ENCODE results near the gene TOM1L2.
A peak's percentile ranks its signal among the peaks of the same experiment; 100 is the strongest.

TOM1L2 gene

GRCh38 chr17:17993852-17994251 lies 21.7 kb upstream of the TOM1L2 start:
- DNase-seq (ENCODE audit: low read depth): no peak
- no peaks in the 10 kb centered on the region for H3K27me3 ChIP-seq (replicated peaks; ENCODE audit: control insufficient read depth, insufficient read depth, low read length)
- H3K36me3 ChIP-seq (ENCODE audit: control insufficient read depth, insufficient read depth, low read length, severe bottlenecking): no peaks in the 10 kb centered on the region
- no peak overlapping the region for H3K9ac ChIP-seq (ENCODE audit: low read length)
- H3K4me3 ChIP-seq (ENCODE audit: low read length): no peak overlapping the region
- H3K4me1 ChIP-seq (ENCODE audit: control insufficient read depth, insufficient read depth, low read length): peaks cover 19% of the 10 kb centered on the region
- H3K9me3 ChIP-seq (ENCODE audit: control insufficient read depth, low read length): no peaks in the 10 kb centered on the region

GRCh38 chr17:17993366-17993765 lies 21.2 kb upstream of the TOM1L2 start:
- Histone ChIP-seq H3K4me3 (ENCODE audit: low read length) (no peak overlapping the region), H3K27me3 (replicated peaks; ENCODE audit: control insufficient read depth, insufficient read depth, low read length) (no peaks in the 10 kb centered on the region), H3K9ac (ENCODE audit: low read length) (no peak overlapping the region), H3K4me1 (ENCODE audit: control insufficient read depth, insufficient read depth, low read length) (peaks cover 19% of the 10 kb centered on the region), H3K9me3 (ENCODE audit: control insufficient read depth, low read length) (no peaks in the 10 kb centered on the region), H3K36me3 (ENCODE audit: control insufficient read depth, insufficient read depth, low read length, severe bottlenecking) (no peaks in the 10 kb centered on the region)
- no peak for DNase-seq (ENCODE audit: low read depth)

GRCh38 chr17:17990282-17990681 lies 18.1 kb upstream of the TOM1L2 start:
- Histone ChIP-seq H3K9ac (ENCODE audit: low read length) (no peak overlapping the region), H3K9me3 (ENCODE audit: control insufficient read depth, low read length) (no peaks in the 10 kb centered on the region), H3K4me3 (ENCODE audit: low read length) (no peak overlapping the region), H3K27me3 (replicated peaks; ENCODE audit: control insufficient read depth, insufficient read depth, low read length) (no peaks in the 10 kb centered on the region), H3K4me1 (ENCODE audit: control insufficient read depth, insufficient read depth, low read length) (peaks cover 19% of the 10 kb centered on the region), H3K36me3 (ENCODE audit: control insufficient read depth, insufficient read depth, low read length, severe bottlenecking) (no peaks in the 10 kb centered on the region)
- no peak for DNase-seq (ENCODE audit: low read depth)

- Histone ChIP-seq H3K4me3 (ENCODE audit: low read length) (no peak overlapping the region), H3K27me3 (replicated peaks; ENCODE audit: control insufficient read depth, insufficient read depth, low read length) (no peaks in the 10 kb centered on the region), H3K4me1 (ENCODE audit: control insufficient read depth, insufficient read depth, low read length) (peaks cover 13% of the 10 kb centered on the region), H3K36me3 (ENCODE audit: control insufficient read depth, insufficient read depth, low read length, severe bottlenecking) (no peaks in the 10 kb centered on the region), H3K9me3 (ENCODE audit: control insufficient read depth, low read length) (no peaks in the 10 kb centered on the region), H3K9ac (ENCODE audit: low read length) (no peak overlapping the region)
- no peak for DNase-seq (ENCODE audit: low read depth)
These were observed 17.4 kb upstream of the TOM1L2 start for GRCh38 chr17:17989618-17990017.

- Histone ChIP-seq H3K9me3 (ENCODE audit: control insufficient read depth, low read length) (no peaks in the 10 kb centered on the region), H3K4me3 (ENCODE audit: low read length) (no peak overlapping the region), H3K36me3 (ENCODE audit: control insufficient read depth, insufficient read depth, low read length, severe bottlenecking) (no peaks in the 10 kb centered on the region), H3K9ac (ENCODE audit: low read length) (no peak overlapping the region), H3K27me3 (replicated peaks; ENCODE audit: control insufficient read depth, insufficient read depth, low read length) (no peaks in the 10 kb centered on the region), H3K4me1 (ENCODE audit: control insufficient read depth, insufficient read depth, low read length) (peaks cover 9% of the 10 kb centered on the region)
- no peak for DNase-seq (ENCODE audit: low read depth)
These were observed 16.9 kb upstream of the TOM1L2 start for GRCh38 chr17:17989081-17989480.

- Histone ChIP-seq H3K36me3 (ENCODE audit: control insufficient read depth, insufficient read depth, low read length, severe bottlenecking) (no peaks in the 10 kb centered on the region), H3K9ac (ENCODE audit: low read length) (no peak overlapping the region), H3K27me3 (replicated peaks; ENCODE audit: control insufficient read depth, insufficient read depth, low read length) (no peaks in the 10 kb centered on the region), H3K4me3 (ENCODE audit: low read length) (no peak overlapping the region), H3K4me1 (ENCODE audit: control insufficient read depth, insufficient read depth, low read length) (peaks cover 15% of the 10 kb centered on the region), H3K9me3 (ENCODE audit: control insufficient read depth, low read length) (no peaks in the 10 kb centered on the region)
- no peak for DNase-seq (ENCODE audit: low read depth)
These were observed 16.3 kb upstream of the TOM1L2 start for GRCh38 chr17:17988427-17988945.

- H3K36me3 ChIP-seq (ENCODE audit: control insufficient read depth, insufficient read depth, low read length, severe bottlenecking): no peaks in the 10 kb centered on the region
- no peak overlapping the region for H3K9ac ChIP-seq (ENCODE audit: low read length)
- no peaks in the 10 kb centered on the region for H3K27me3 ChIP-seq (replicated peaks; ENCODE audit: control insufficient read depth, insufficient read depth, low read length)
- H3K9me3 ChIP-seq (ENCODE audit: control insufficient read depth, low read length): no peaks in the 10 kb centered on the region
- no peak for DNase-seq (ENCODE audit: low read depth)
- no peak overlapping the region for H3K4me3 ChIP-seq (ENCODE audit: low read length)
- peaks cover 21% of the 10 kb centered on the region for H3K4me1 ChIP-seq (ENCODE audit: control insufficient read depth, insufficient read depth, low read length)
These were observed 15.7 kb upstream of the TOM1L2 start for GRCh38 chr17:17987901-17988300.

GRCh38 chr17:17987187-17987896 lies 15.1 kb upstream of the TOM1L2 start:
- no peak overlapping the region for H3K4me3 ChIP-seq (ENCODE audit: low read length)
- no peak overlapping the region for H3K9ac ChIP-seq (ENCODE audit: low read length)
- no peak for DNase-seq (ENCODE audit: low read depth)
- H3K9me3 ChIP-seq (ENCODE audit: control insufficient read depth, low read length): no peaks in the 10 kb centered on the region
- peaks cover 23% of the 10 kb centered on the region for H3K4me1 ChIP-seq (ENCODE audit: control insufficient read depth, insufficient read depth, low read length)
- no peaks in the 10 kb centered on the region for H3K36me3 ChIP-seq (ENCODE audit: control insufficient read depth, insufficient read depth, low read length, severe bottlenecking)
- H3K27me3 ChIP-seq (replicated peaks; ENCODE audit: control insufficient read depth, insufficient read depth, low read length): no peaks in the 10 kb centered on the region

GRCh38 chr17:17985555-17985954 lies 13.4 kb upstream of the TOM1L2 start:
- H3K4me3 ChIP-seq (ENCODE audit: low read length): no peak overlapping the region
- H3K9me3 ChIP-seq (ENCODE audit: control insufficient read depth, low read length): no peaks in the 10 kb centered on the region
- peaks cover 18% of the 10 kb centered on the region for H3K4me1 ChIP-seq (ENCODE audit: control insufficient read depth, insufficient read depth, low read length)
- no peaks in the 10 kb centered on the region for H3K27me3 ChIP-seq (replicated peaks; ENCODE audit: control insufficient read depth, insufficient read depth, low read length)
- no peak overlapping the region for H3K9ac ChIP-seq (ENCODE audit: low read length)
- no peaks in the 10 kb centered on the region for H3K36me3 ChIP-seq (ENCODE audit: control insufficient read depth, insufficient read depth, low read length, severe bottlenecking)
- DNase-seq (ENCODE audit: low read depth): no peak

- Histone ChIP-seq H3K4me1 (ENCODE audit: control insufficient read depth, insufficient read depth, low read length) (peaks cover 14% of the 10 kb centered on the region), H3K9ac (ENCODE audit: low read length) (no peak overlapping the region), H3K9me3 (ENCODE audit: control insufficient read depth, low read length) (no peaks in the 10 kb centered on the region), H3K36me3 (ENCODE audit: control insufficient read depth, insufficient read depth, low read length, severe bottlenecking) (no peaks in the 10 kb centered on the region), H3K4me3 (ENCODE audit: low read length) (no peak overlapping the region), H3K27me3 (replicated peaks; ENCODE audit: control insufficient read depth, insufficient read depth, low read length) (no peaks in the 10 kb centered on the region)
- DNase-seq (ENCODE audit: low read depth): no peak
These were observed 13.0 kb upstream of the TOM1L2 start for GRCh38 chr17:17985153-17985552.

GRCh38 chr17:17983776-17984175 lies 11.6 kb upstream of the TOM1L2 start:
- H3K27me3 ChIP-seq (replicated peaks; ENCODE audit: control insufficient read depth, insufficient read depth, low read length): no peaks in the 10 kb centered on the region
- H3K9me3 ChIP-seq (ENCODE audit: control insufficient read depth, low read length): no peaks in the 10 kb centered on the region
- no peak for DNase-seq (ENCODE audit: low read depth)
- H3K4me3 ChIP-seq (ENCODE audit: low read length): no peak overlapping the region
- no peaks in the 10 kb centered on the region for H3K36me3 ChIP-seq (ENCODE audit: control insufficient read depth, insufficient read depth, low read length, severe bottlenecking)
- peaks cover 13% of the 10 kb centered on the region for H3K4me1 ChIP-seq (ENCODE audit: control insufficient read depth, insufficient read depth, low read length)
- H3K9ac ChIP-seq (ENCODE audit: low read length): peak overlapping the region; percentile 18

GRCh38 chr17:17983376-17983775 lies 11.2 kb upstream of the TOM1L2 start:
- Histone ChIP-seq H3K4me3 (ENCODE audit: low read length) (no peak overlapping the region), H3K36me3 (ENCODE audit: control insufficient read depth, insufficient read depth, low read length, severe bottlenecking) (no peaks in the 10 kb centered on the region), H3K4me1 (ENCODE audit: control insufficient read depth, insufficient read depth, low read length) (peaks cover 13% of the 10 kb centered on the region), H3K27me3 (replicated peaks; ENCODE audit: control insufficient read depth, insufficient read depth, low read length) (no peaks in the 10 kb centered on the region), H3K9me3 (ENCODE audit: control insufficient read depth, low read length) (no peaks in the 10 kb centered on the region), H3K9ac (ENCODE audit: low read length) (peak overlapping the region; percentile 18)
- peak; percentile 24 for DNase-seq (ENCODE audit: low read depth)

Measured in adipocyte (in vitro differentiated cells).